Activated CD8-positive, alpha-beta memory T cell treated with anti-CD3 and anti-CD28 coated beads, Interleukin-2, amount 50 U/mL, for 1 hour (primary cell): ENCODE results near the gene HMGCL.
"Not testable (repeated sequence)": the region's sequence is repeated elsewhere in the genome, so short reads cannot be mapped to it uniquely, and the experiment has no call there.

Experiments
- DNase-seq: peaks from one replicate; pipeline ENCODE4 v3.0.0-alpha.2; 2020; ENCODE audit errors: extremely low read depth

Gene HMGCL

GRCh38 chr1:23798662-23799142 lies 26.5 kb downstream of the HMGCL start:
- no peak for DNase-seq

- DNase-seq = no peak
Measured at GRCh38 chr1:23797478-23798448, 27.5 kb downstream of the HMGCL start.

GRCh38 chr1:23796466-23797271 lies 28.6 kb downstream of the HMGCL start:
- DNase-seq = no peak

- no peak for DNase-seq
Measured at GRCh38 chr1:23795676-23796465, 29.4 kb downstream of the HMGCL start.

GRCh38 chr1:23794732-23795182 lies 30.5 kb downstream of the HMGCL start:
- not testable (repeated sequence) for DNase-seq

- DNase-seq = no peak
Measured at GRCh38 chr1:23793861-23794731, 31.1 kb downstream of the HMGCL start.

- DNase-seq = no peak
Measured at GRCh38 chr1:23793018-23793781, 32.0 kb downstream of the HMGCL start.

GRCh38 chr1:23792151-23792945 lies 32.9 kb downstream of the HMGCL start:
- no peak for DNase-seq

- DNase-seq = no peak
Measured at GRCh38 chr1:23791516-23792047, 33.6 kb downstream of the HMGCL start.

GRCh38 chr1:23790696-23791515 lies 34.3 kb downstream of the HMGCL start, which contains the start of gene LYPLA2:
LYPLA2 (plus strand) TSS chr1:23791145; CDS start chr1:23792683, 1,538 bp downstream.
- DNase-seq = peak; percentile 60

GRCh38 chr1:23788695-23789094 lies 36.5 kb downstream of the HMGCL start:
- DNase-seq = no peak

GRCh38 chr1:23787701-23788100 lies 37.5 kb downstream of the HMGCL start:
- no peak for DNase-seq

GRCh38 chr1:23784846-23785245 lies 40.4 kb downstream of the HMGCL start:
- no peak for DNase-seq

GRCh38 chr1:23783141-23783540 lies 42.1 kb downstream of the HMGCL start:
- not testable (repeated sequence) for DNase-seq

- DNase-seq = no peak
Measured at GRCh38 chr1:23779826-23780371, 45.3 kb downstream of the HMGCL start.

GRCh38 chr1:23777979-23778814 lies 47.0 kb downstream of the HMGCL start, which contains the start of gene PITHD1:
PITHD1 (plus strand) TSS chr1:23778418; CDS start chr1:23778516, 98 bp downstream.
- DNase-seq = peak; percentile 55
